ENCODE results near the gene LRRC63.
"Not testable (repeated sequence)": the region's sequence is repeated elsewhere in the genome, so short reads cannot be mapped to it uniquely, and the experiment has no call there.

Gene LRRC63, protein sequence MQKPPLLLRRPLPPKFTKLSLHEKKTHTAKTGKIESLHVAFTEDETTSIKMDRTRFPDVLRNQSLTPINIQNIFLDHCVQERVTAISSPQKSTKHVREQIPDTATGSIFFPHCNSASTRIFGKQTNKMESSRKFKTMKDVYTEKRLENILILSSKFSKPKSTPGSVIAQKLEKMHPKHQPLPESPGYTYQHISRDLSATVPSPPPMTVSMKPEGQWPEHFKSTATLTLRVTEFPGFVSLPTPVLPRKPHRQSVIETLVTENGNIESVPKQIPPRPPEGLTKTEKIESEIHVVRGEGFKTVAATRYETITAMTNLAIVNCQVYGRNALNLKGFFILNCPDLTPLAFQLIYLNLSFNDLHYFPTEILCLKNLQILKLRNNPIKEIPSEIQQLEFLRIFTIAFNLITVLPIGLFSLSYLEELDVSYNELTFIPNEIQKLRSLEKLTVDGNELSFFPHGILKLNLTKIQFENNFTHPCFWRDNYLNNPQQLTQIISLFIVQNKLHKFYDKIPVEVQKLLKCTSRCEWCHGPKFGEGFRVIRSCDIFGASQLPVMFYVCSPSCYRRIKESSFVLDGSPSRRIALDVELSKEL

DNA sequence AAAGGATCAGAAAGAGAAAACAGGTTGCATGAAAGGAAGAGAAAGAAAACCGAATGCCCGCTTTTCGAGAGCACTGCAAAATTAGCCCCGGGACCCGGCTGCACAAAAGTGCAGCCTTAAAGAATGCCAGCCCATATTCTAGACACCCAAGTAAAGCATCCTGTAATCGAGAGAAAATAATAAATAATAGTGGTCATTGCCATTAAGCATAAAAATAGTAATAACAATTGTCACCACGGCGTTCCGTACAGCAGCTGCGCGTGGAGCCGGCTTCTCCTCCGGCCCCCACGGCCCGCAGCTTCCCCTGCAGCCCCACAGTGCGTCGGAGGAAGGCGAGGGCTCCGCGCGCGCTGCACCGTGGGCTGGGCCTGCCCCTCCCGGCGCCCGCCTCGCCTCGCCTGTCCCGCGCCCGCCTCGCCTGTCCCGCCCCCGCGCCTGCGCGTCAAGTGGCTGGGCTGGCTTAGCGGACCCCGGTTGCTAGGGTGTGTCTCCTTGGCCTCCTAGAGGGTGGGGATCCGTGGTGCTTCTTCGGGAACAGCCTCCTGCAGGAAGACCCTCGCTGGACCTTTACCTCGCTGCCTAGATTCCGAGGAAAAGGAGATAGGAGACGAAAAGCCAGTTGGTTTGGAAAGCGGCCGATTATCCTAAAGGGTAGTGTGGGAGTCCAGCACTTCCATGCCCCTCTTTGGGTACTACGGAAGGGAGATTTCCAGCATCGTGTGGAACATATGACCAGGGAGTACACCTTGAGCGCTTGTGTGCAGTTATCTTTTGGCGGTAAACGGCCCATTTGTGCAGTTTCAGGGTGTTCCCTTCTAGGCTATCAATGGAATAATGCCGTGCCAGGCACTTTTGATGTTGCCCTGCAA lies at the start of gene LRRC63:
Gene LRRC63 (plus strand): TSS at position 446 of the 869 bp plus-strand sequence. CDS start 1,107 bp downstream, outside the sequence.
- peak in 1 of 2 experiments; percentile 16 for DNase-seq

DNA sequence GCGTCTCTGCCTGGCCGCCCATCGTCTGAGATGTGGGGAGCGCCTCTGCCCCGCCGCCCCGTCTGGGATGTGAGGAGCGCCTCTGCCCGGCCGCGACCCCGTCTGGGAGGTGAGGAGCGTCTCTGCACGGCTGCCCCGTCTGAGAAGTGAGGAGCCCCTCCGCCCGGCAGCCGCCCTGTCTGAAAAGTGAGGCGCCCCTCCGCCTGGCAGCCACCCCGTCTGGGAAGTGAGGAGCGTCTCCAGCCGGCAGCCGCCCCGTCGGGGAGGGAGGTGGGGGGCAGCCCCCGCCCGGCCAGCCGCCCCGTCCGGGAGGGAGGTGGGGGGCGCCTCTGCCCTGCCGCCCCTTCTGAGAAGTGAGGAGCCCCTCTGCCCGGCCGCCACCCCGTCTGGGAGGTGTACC lies 49.0 kb upstream of the LRRC63 start:
- DNase-seq, result not testable (repeated sequence)

DNA sequence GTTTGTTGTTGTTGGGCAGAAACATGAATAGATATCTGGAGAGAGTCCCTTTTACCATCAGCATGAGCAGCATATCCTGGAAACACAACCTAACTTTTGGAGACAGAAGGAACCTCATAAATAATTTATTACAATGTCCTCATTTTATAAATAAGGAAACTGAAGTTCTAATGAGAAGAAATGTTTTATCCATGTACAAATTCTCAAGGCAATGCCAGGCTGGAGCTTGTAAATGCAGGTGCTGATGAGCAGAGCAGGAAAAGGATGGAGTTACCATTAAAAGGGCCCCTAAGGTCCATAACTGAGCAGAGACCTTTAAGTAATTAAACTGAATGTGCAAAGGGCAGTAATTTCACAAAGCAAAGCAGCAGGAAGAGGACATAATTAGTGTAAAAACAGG lies 47.1 kb upstream of the LRRC63 start:
- no peak for DNase-seq

DNA sequence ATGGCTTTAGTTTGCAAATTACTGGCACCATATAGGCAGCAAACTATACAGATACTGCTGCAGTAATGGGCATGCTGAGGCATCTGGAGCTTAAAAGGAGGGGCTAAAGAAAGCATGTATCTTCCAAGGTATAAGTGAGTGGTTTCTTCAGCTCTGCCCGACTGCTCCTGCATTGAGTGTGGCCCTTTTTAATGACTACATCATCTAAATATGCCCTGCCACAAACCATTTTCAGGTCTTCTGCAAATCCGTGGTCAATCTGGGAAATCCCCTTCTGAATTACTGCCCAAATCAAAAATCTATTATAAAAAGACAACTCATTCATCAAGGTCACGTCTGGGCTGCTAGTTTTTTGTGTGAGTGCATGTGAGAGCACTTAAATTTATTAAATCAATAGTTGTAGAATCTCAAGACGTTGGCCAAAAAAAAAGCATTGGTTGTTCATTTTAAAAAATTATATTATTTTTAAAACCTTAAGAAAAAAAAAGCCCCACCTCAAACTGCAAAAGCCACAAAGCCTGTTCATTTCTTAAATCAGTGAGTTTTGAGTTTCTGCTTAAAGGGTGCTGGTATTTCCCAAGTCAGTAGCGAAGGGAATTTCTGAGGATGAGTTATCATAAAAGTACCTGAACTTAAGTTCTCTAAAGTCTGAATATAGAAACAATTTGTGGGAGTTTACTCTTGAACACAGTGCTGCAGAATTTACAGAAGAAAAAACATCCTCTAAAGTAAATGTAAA lies 46.1 kb upstream of the LRRC63 start:
- DNase-seq, result no peak

DNA sequence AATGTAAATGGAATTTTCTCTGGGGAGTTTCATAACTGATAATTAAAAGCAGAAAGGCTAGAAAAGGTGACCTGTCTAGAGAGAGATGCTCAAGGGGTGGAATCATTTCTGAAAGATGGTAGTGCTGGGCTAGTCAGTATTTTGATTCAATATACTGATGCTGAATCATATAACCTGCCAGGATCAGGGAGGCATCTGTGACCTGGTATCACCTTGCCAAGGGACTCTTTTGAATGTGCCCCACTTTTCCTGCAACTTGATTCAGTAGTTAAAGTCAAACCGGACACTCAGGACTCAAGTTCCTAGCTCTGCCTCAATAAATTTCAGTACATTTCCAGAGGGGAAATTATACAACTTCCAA lies 45.5 kb upstream of the LRRC63 start:
- DNase-seq, result no peak

DNA sequence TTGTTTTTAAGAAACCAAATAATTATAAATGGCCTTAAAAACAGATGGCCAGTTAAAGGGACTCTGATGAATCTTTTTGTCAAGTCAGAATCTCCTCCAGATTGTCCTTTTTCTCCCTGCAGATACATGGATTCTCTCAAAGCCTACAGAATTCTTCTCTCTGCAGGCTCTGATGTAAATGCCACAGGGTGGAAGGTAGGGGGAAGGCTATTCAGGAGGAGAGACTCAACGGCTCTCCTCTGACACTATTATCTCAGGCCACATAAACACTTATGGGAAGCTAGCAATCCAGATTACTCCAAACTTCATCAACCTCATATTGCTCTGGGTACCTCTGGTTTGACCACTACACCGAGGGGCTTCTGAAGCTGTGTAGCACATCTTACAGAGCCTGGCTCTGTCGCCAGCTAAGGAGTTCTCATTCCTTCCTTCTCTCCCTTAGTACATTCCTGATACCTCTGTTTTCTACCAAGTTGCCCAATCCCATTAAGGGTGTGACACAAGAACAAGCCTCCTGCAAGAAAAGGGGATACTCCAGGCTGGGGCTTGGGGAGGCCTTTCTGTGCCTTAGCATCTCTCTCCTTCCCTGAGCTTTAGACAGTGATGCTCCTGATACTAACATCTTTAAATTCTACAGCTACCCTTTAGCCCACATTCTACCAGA lies 44.6 kb upstream of the LRRC63 start:
- DNase-seq, result no peak

DNA sequence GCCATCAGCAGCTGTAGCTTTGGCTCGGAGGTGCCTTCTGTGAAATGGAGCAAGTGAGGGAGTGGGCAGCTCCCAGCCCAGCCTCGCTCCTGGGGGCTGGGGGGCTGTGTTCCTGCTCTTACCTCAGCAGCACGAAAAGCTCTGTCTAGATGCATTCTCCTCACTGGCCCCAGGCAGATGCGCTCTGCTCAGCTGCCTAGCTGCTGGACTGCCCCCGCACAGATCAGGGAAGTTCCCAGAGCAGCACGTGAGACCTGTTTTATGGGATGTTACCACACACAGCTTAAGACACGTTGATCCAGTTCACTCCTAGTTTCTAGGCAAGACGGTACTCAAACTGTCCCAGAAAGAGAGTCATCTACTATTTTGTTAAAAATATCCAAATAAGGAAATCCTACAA lies 43.4 kb upstream of the LRRC63 start:
- DNase-seq, result no peak

DNA sequence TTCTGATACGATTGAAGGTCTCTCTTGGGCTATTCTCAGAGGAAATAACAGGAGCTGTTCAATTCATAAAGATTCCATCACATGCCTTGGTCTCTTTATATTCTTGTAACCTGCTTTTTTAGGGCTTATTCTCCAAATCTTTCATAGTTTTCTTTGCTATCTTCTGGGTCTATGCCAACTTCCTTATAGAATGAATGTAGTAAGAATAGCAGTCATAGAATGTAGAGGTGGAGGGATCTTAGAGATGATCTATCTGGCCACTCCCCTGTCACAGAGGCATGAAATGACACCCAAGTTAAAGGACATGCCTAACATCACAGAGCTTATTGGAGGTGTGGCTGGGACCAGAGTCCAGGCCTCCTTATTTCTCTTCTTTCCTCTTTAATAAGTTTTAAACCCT lies 42.9 kb upstream of the LRRC63 start:
- DNase-seq, result no peak

DNA sequence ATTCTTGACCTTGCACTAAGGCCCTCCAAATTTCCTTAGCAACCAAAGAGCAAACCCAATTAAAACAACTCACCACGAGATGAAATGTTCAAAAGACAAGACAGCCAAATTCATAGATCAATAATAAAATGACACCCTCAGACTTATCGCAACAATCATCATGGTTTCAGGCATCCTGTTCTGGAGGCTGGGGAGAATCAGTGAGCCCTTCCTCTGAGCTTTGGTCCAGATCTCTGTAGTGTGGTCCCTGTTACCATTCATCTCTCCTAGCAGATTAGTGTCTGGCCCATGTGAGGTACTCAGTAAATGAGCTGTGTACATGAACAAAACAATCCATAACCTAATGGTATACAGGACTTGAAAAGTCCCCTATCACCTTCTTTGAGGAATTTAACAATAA lies 42.0 kb upstream of the LRRC63 start:
- DNase-seq, result no peak

DNA sequence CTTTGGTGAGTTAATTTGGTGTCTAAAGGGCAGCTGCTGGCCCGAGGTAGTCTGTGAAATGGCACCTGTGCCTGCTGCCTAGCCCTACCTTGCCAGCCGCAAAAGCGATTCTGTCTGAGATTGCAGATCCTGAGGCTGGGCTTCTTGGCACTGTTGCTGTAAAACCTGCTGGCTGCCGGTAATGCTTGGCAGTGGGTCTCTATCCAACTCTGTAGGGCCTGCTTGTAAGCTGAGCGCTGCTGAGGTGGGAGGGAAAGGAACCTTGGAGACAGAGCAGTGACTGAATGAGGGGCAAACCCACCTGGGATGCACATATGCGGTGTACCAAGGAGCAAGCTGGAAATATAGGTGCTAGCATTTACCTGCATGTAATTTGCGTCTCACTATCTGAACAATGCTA lies 41.5 kb upstream of the LRRC63 start:
- DNase-seq, result no peak

DNA sequence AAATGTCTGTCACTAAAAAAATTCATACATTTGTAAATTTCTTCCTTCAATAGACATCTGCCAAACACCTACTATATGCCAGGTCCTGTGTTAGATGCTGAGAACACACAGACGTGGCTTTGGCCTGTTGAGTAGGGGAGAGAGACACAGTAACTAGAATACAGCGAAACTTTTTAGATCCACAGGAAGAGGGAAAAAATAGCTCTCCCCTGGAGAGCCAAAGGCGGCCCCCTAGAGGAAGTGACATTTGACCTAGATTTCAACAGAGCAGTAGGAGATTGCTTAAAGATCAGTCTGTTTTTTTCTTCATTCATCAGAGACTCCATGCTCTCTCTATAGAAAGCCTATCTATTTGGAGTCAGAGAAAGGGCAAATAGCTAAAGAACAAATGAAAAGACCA lies 41.0 kb upstream of the LRRC63 start:
- no peak for DNase-seq

DNA sequence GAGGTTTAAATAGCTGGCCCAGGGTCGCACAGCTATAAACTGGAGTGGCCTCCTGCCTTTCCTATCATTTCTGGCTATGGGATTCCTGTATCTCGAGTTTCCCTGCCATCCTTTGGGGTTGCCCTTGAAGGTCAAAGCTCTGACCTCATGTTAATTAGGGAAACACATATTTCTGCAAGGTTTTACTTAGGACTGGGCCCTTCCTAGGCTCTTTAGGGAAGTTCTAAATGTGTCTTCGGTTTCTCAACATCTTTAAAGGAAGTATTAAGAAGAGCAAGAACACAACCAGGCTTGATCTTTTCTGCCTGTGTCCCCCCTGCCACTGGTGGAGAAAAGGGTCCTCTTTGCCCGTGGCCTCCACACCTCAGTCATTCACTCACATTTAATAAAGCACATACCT lies 40.5 kb upstream of the LRRC63 start:
- DNase-seq, result no peak

DNA sequence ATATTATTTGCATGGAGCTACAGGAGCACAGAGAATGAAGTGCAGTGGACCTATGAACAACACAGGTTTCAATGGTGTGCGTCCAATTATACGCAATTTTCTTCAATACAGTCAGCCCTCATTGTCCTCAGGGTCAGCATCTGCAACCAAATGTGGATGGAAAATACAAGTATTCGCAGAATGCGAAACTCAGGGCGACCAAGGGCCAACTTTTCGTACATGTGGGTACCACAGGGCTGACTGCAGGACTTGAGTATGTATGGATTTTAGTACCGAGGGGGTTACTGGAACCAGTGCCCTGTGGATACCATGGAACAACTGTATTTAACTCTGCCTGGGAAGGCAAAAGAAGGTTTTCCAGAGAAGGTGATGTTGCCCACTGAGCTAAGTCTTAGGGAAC lies 40.0 kb upstream of the LRRC63 start:
- DNase-seq, result no peak

DNA sequence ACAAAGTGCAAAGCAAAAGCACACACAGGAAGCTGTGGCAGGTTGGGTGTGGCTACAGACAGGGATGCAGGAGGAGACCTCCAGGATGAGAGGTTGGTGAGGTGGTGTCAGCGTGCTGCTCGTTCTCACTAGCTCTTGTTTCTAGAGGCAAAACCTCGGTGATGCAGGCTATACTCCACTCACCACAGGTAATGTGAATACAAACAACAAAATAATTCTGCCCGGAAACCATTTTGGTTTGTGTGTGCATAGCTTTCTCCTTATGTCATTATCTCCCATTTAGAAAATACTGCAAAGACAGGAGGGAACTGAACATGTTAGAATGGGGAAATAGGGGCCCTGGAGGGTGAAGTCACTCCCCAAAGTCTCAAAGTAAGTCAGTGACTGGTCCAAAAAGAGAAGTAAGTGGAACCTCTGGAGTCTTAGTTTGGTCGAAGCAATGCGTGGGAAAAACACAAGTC lies 39.2 kb upstream of the LRRC63 start:
- no peak for DNase-seq

DNA sequence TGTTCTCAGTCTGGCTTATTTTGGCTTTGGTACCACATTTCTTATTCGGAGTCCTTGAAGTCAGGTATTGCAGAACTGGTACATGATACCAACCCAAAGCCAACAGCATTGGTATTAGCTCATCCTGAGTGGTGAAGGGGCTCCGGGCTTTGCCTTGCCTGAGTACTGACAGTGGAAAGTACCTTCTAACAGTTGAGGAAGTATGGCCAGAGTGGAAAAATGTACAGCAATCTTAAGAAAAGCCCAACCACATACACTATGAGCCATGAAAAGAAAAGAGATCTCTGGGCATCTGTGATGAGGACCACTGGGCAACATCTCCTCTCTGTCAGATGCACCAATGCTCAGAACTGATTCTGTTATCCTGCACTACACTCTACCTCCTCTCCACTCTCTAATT lies 38.1 kb upstream of the LRRC63 start:
- no peak for DNase-seq

DNA sequence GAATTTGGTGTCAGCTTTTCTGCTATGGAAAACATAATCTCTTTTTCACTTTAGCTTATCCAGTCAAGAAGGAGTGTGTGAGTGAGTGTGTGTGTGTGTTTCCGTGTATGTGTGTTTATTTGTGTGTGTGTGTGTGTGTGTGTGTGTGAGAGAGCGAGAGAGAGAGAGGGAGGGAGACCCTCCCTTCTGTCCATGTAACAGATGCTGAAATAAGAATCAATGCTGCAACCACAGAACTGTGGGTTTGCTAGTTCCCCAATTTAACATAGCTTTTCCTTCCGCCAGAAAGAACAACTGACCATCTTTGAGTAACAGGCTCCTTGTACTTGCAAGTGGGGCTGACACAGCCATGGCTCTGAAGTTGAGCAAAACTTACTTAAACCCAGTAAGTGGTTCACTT lies 35.0 kb upstream of the LRRC63 start:
- DNase-seq, result no peak

DNA sequence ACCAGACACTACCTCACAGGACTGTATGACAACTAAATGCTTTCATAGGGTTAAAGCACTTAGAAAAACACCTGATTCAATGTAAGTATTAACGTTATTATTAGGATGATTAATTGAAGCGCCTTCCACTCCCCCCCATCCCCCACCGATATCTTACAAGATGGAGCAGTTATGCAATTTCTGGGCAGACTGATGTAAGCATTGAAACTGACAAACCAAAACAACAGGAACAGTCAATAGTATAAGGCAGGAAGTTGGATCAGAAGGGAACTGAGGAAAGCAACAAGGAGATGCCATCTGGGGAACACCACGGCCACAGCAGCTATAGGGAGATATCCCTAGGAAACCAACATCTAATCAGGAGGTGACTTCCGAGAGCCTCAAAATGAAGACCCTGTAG lies 33.6 kb upstream of the LRRC63 start:
- no peak for DNase-seq

DNA sequence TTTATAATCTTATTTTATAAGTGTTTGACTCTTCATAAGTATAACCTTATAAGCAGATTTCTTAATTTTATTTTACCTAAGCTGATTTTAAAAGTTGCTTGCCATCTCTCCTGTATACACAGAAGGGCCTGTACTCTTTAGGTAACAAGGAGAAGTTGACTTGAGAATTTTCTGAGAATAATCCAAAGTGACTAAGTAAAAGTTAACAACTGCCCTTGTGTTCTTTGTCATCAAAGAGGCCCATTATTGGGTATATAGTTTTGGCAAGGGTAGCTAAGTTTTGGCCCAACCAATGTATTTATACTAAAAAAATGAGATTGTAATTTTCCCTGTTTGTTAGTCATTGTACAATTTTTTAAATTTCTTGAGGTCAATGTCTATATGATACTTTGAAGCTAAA lies 32.9 kb upstream of the LRRC63 start:
- no peak for DNase-seq

DNA sequence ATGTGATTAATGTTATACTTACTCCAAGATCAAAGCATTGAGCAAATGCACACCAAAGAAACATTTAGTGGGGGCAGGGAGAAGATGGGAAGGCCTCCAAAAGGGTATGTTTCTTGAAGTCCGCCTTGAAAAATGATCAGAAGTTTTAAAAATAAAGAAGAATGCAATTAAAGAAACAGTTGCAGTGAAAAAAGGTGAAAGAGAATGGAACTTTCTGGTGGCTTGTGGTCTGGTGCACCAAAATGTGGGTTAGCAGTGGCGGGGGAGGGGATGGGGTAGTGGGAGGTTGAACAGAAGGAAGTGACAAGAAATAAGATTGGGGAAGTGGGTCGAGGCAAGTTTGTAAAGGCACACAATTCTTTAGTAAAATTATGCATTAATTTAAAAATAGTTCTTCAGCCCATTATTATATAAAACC lies 32.2 kb upstream of the LRRC63 start:
- no peak for DNase-seq

DNA sequence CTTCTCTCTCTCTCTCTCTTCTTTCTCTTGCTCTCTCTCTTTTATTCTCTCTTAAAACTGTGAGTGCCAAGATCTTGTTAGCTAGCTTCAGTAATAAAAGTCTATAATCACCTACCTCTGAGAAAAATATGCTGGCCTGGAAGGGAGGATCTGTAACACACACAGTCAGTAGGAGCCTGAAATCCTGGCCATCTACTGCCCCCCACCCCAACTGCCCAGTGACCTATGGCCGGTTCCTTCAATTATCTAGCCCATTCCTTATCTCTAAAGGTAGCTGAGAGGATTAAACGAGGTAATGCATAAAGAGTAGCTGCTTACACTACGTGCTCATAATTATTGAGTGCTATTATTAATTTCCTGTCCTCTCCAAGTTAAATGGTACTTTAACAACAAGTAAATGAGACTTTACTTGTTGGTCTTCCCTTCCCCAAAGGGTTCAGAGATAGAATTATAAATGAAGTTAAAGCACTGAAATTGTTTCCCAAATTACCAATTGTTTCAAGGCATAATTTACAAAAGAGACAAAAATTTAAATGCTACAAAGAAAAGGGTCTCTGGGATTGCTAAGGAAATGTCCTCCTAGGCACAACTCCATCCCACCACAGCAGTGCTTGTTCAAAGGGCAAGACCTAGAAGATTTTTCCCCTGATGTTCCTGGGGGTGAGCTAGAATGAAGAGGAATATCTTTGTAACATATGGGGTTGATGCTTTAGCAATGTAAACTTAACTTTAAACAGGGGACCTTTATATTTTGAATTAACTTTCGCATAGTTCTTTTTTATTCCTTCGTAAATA lies 31.6 kb upstream of the LRRC63 start:
- no peak for DNase-seq

DNA sequence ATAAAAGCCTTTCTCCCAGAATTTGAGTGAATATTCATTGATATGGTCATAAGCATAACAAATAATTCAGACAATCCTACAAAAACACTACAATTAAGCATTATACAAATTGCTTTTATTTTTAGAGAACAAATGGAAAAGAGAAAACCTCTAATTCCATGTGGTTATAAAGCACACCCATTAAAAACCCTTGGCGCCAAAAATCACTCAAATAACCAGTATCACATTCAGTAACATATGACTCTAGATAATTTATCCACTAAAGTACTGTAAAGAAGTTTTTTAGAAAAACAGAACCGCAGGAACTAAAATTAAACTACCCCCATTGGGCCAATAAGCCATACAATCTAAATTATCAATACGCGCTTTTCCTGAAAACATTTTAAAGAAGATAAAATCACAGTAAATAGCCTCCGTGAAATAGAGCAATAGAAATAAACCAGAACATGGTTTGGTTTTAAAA lies 30.3 kb upstream of the LRRC63 start:
- no peak for DNase-seq

All from SW 1271 (cell line).